GM19099 (cell line): Measurements from ENCODE around the gene RGSL1.

ENCODE experiments used
- POLR2A ChIP-seq: IDR thresholded peaks from 3 replicates; pipeline ENCODE4 v1.6.1; 2011; ENCODE audit warnings: low read depth; ENCODE audit not compliant: insufficient read length; ENCODE audit errors: extremely low read depth

RGSL1 gene

DNA sequence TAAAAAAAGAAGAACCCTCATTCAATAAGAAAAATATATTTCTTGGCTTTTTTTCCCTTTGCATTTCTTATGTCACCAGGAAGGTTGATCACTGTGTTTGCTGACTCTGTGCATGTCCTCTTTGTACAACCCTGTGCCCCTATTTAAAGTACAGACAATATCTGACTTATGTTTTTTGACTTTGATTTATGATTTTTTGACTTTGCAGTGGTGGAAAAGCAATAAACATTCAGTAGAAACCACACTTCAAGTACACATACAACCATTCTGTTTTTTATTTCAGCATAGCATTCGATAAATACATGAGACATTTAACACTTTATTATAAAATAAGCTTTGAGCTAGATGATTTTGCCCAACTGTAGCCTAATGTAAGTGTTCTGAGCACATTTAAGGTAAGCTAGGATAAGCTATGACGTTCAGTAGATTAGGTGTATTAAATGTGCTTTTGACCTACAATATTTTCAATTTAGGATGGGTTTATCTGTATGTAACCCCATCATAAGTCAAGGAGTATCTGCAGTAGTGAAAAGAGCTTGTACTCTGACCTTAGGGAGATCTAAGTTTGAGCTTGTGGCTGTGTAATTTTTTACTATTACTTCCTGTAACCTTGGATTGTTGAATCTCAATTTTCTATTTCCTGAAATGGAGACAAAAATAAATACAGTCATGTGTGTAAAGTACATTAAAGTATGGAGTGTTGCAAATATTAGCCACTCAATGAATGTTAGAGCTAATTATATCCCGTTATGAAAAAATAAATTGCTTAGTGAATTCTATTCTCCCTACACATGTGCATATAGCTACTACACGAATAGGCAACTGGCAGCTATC, 137.9 kb downstream of the RGSL1 start:
- TF ChIP-seq POLR2A = no peak

DNA sequence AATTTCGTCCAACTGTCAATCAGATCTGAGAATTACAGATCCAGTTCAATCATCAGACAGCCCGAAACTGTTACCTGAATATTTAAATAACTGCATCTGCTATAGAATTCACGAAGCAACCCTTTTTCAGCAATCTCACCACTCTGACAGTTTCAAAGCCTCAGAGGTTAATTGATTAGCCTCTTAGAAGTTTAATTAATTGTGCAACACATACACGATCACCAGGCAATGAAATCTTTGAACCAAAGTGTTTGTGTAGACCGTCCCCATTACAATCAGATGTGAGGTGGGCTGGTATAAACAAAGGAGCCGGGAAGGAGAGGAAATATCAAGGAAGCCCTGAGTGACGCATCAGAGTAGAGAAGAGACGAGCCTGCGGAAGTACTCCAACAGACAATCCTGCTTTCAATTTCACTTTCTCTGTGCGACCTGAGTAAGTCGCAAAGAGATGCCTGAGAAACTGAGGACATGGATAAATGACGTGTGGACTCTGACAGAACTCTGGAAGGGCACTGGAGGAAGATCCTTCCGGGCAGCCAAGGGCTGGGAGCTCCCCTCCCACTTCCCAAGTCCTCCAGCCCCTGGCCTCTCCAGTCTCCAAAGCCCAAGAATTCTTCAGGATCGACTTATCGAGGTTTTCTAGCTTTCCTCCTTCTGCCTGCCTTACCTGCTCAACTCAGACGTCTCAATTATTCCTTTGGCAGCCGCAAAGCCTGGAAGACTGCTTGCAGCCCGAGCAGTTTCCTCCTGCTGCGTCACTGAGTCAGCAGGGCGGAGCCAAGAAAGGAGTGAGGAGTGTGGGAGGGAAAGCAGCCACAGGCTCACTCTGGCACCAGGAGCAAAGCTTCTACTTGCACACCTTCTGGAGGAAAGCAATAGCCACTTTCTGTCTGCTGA, 138.8 kb downstream of the RGSL1 start, which contains the start of gene RNASEL:
TSS of gene RNASEL (minus strand) at position 757 of the 897 bp plus-strand sequence. CDS start 2,450 bp downstream, outside the sequence.
- peak; percentile 42 for TF ChIP-seq POLR2A

DNA sequence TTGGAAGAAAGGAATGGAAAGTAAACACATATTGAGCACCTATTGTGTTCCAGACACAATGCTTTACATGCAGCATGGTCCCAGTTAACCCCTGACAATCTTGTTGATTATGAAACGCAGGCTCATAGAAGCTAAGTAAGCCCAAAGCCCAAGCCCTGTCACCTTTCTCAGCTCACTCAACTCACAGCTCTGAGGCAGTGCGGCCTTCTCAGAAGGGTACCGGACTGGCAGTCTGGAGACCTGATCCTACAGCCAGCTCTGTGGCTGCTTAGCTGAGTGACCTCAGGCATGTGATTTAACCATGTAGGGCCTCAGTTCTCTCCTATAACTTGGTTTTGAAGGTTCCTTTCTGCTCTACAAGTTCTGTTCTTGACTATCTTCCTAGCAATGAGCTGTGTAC, 139.6 kb downstream of the RGSL1 start:
- TF ChIP-seq POLR2A = no peak

DNA sequence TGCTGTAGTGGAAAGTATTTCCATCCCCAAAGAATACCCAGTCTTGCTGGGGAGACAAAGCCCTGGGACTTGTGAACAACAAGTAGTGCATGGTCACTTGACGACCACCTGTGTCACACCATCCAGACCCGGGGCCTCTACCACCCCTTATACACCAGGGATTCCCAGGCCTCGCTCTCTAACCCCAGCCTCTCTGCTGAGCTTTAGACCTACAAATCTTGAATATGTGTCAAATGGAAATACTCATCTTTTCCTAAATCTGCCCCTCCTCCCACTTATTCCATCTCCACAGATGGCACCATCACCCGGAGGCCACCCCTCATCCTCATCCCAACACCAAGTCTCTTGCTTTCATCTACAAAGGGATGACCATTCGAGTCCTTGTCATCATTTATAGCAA, 140.0 kb downstream of the RGSL1 start:
- TF ChIP-seq POLR2A = no peak

DNA sequence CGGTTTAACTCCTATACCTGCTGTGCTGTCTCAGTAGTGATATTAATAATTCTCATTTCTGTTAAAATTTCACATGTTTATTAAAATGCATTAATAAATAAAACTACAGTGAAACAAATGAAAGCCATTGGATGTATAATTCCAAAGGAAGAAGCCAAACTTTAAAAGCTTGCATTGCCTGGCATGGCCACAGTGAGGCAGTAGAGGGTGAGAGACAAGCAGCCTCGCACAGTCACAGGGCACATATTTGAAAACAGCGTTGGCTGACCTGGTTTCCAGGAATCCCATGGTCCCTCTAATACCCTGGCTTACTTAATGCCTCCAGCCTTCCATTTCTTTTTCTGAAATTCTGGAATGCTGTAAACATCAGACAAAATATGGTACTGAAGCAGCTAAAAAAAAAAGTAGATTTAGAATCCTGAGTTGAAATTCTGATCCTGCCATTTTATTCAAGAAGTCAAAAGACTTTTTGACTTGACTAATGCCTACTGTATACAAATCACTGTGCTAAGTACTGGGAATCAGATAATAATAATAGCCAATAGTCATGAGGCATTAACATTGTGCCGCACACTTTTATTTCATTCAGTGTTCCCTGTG, 145.8 kb downstream of the RGSL1 start:
- no peak for TF ChIP-seq POLR2A

DNA sequence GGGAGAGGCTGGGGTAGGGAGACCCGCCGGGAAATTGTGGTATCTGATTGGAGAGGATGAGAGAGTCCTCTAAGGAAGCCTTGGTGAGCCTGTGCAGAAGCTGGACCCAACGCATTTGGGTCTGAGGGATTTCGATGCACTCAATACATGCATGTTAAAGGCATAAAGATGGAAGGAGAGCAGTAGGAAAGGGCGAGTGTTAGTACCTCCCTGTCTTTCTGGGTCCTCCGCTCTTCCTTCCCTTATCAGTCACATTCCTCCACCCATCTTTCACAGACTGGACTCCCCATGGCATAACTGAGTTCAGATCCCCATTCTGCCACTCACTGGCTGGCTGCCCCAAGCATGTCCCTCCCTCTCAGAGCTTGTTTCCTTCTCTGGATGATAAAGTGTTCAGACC, 147.0 kb downstream of the RGSL1 start:
- no peak for TF ChIP-seq POLR2A

DNA sequence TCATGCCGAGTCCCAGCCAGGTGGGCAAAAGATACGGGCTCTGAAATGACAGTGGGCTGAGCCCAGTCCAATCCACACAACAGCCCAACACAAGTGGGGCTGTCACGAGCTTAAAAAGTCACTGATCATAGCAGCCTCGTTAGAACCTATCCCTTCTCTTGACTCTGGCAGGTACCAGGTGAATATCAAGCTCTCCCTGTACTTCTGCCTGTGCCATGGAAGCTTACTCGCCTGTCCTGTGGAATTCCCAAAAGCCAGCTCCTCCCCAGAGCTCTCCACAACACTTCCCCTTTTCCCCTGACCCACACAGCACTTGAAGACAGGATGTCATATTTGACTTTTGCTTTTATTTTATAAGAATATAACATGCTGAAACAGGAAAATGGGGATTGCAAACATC, 148.3 kb downstream of the RGSL1 start:
- peak; percentile 34 for TF ChIP-seq POLR2A

DNA sequence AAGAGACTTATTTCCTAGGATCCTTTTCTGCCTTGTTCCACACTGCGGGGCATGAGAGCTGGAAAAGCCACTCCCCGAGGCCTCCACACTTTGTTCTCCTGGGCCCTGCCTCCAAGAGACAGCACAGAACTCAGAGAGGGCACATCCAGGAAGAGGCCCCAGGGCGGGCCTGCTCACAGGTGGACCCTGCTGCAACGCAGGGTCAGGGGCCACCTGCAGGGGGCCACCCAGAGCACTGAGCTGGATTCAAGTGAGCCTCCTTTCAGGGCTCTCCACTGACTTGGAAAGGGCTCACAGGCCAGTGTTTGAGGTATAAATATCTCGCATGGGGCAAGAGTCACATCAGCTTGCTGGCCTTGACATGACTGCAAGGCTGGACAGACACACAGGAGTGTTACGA, 149.4 kb downstream of the RGSL1 start:
- TF ChIP-seq POLR2A = no peak

DNA sequence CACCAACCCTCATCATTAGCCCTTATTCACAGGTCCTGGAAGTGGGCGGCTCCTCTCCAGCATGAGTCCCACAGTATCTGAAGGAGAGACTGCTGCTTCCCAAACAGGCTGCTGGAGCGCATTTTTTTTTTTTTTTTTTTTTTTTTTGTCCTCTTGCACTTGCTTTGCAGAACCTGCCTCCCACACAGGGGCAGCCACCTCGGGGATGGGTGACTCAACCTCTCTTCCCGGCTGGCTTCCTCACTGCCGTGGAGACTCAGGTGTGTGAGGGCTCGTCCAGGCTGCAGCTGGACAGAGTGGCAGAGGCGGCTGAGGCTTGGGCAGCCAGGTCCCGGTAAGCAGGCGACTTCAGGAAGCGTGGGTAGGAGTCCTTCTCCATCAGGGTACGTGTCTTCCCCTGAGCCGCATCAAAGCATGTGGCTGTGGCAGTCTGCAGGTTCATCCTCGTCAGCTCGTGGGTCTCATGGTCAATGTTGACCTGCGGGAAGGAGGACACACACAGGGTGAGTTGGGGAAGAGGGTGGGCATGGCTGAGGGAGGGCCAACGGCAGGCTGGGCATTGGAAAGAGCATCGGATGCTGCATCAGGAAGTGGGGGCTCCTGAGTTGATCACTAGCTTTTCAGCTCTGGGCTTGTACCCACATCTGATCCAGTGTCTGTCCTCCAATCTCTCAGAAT, 150.2 kb downstream of the RGSL1 start:
- no peak for TF ChIP-seq POLR2A

DNA sequence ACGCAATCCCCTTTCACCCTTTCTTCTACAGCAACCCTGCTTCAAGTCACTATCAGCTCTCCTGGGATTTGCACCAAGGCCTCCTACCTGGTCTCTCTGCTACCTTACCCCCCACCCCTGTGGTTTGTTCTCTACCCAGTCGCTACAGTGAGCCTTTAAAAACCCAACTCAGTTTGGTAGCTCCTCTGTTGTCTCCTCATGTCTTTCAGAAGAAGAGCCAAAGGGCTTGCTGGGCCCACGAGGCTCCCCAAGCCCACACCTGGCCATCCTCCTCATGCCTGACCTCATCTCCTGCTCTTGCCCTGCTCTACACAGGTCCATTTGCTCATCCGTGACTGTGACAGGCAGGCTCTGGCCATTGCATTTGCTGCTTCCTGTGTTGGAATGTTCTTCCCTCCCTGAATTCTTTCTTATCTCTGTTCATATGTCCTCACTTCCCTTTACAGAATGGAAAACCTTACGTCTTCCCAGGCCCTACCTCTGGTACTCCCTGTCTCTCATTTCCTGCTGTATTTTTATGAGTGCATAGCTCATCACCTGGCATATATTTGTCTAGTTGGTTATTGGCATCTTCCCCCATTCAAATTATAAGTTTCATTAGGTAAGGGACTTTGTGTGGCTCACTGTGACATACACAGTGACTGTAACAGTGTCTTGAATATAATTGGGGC, 150.9 kb downstream of the RGSL1 start:
- TF ChIP-seq POLR2A = no peak

DNA sequence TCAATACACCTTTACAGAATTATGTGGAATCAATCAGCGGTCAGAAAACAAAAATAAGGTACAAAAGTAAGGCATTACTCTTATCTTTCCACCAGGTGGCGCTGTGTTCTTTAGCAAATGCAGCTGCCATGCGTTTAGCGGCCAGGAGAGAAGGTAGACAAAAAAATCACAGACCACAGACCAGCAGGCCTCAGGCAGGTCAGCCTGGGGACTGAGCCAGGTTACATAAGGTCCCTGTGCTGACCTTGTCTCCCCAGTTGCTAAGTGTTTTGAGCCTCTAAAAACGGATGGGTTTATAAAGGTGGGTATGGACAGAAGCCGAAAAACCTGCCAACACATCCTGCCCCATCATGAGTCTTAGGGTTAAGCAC, 151.5 kb downstream of the RGSL1 start:
- TF ChIP-seq POLR2A = no peak

DNA sequence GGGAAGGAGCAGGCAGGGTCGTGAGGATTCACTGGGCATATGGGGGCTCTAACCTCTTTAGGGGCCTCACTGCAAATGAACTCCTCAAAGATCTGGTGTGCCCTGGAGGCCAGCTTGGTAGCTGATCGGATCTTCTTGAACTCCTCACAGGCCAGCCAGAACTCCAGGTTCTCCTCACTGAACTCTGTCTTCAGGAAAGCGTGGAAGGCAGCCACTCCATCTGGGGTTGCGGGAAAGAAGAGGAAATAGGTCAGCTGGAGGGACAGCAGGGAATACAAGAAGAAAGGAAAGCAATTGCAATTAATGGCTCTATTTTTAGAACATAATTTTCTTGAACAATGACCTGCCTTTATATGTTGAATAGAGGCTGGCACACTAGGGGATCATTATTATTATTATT, 152.0 kb downstream of the RGSL1 start:
- TF ChIP-seq POLR2A = no peak

DNA sequence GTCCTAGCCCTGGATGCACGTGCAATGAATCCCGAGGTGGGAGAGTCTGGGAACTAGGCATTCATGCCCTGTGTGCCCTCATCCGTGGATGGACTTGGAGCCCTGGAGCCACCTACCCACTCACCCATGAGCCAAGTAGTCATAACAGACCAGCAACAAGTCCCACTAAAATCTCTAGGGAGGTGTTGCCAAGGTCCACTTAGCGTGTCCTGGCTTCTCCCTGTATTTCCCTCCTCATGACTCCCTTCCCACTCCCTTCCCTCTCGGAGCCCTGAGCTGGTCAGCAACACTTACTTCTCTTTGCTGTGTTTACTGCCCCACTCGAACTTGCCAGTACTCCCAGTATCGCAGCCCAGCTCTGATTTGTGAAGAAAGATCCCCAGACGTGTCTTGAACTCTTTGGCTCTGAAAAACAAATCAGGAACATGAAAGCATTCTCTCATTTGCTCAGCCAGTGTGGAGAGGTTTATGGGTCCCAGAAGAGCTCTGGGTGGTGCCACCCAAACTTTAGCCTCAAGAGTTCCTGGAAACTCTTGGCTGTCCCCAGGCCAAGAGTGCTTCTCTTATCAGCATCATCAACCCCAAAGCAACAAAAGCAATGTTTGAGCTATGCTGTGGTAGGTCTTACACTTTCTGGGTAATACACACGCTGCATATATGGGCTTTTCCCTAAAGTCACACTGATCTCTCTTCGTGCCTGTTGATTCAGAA, 153.1 kb downstream of the RGSL1 start:
- TF ChIP-seq POLR2A = peak; percentile 1
